Activated CD8-positive, alpha-beta T cell treated with anti-CD3 and anti-CD28 coated beads for 36 hours (primary cell): ENCODE results near the gene ITPR2. TPM values are rescaled to one million over a fixed set of nuclear protein-coding genes. Genes with fewer than 3 reads are reported as not detected.
A peak's percentile ranks its signal among the peaks of the same experiment; 100 is the strongest.

Experiments
- ATAC-seq: fragments of 200-7000 bp; cut with Tn5 transposase; one replicate; pipeline ENCODE4 v1.10.0; 2021; ENCODE audit warnings: mild to moderate bottlenecking, moderate library complexity
- CTCF ChIA-PET: fragments of 350-600 bp; sonication (Branson Sonifier 250); formaldehyde crosslinking; loops from one replicate; lab custom pipeline; 2021; ENCODE audit warnings: antibody characterized with exemption; lab: Charles Lee
- POLR2A ChIA-PET: fragments of 350-600 bp; sonication (Branson Sonifier 250); formaldehyde crosslinking; loops from one replicate; lab custom pipeline; 2021; ENCODE audit warnings: antibody characterized with exemption; lab: Charles Lee
- DNase-seq: peaks from one replicate; pipeline ENCODE4 v3.0.0-alpha.2; 2020
- H3K27ac Mint-ChIP-seq: one replicate; pipeline ENCODE4 v1.8.0; 2021; ENCODE audit warnings: mild to moderate bottlenecking, mixed read lengths
- H3K27me3 Mint-ChIP-seq: one replicate; pipeline ENCODE4 v1.8.0; 2021; ENCODE audit warnings: mixed read lengths
- H3K36me3 Mint-ChIP-seq: one replicate; pipeline ENCODE4 v1.8.0; 2021; ENCODE audit warnings: low read depth, mixed read lengths
- H3K4me1 Mint-ChIP-seq: one replicate; pipeline ENCODE4 v1.8.0; 2021; ENCODE audit warnings: low read depth, mixed read lengths
- H3K4me3 Mint-ChIP-seq: one replicate; pipeline ENCODE4 v1.8.0; 2021; ENCODE audit warnings: mild to moderate bottlenecking, moderate library complexity, mixed read lengths
- H3K9me3 Mint-ChIP-seq: one replicate; pipeline ENCODE4 v1.8.0; 2021; ENCODE audit warnings: mixed read lengths
- CTCF ChIP-seq: fragments of 200-600 bp; IDR thresholded peaks from one replicate; pipeline ENCODE4 v1.8.0; 2022; ENCODE audit warnings: antibody characterized with exemption, mild to moderate bottlenecking
- intact Hi-C: fragments of 100-400 bp; cut with micrococcal nuclease; formaldehyde crosslinking; loops from one replicate; pipeline ENCODE4 v1.10.0; 2022
- total RNA-seq, 2 experiments: library from RNA; stranded (reverse); gene quantifications; one replicate each; pipeline ENCODE4 v1.2.3, GENCODE V29; 2021

The ITPR2 gene
- total RNA-seq, 2 experiments from 2014 or later = 38.9 to 41.2 TPM

DNA sequence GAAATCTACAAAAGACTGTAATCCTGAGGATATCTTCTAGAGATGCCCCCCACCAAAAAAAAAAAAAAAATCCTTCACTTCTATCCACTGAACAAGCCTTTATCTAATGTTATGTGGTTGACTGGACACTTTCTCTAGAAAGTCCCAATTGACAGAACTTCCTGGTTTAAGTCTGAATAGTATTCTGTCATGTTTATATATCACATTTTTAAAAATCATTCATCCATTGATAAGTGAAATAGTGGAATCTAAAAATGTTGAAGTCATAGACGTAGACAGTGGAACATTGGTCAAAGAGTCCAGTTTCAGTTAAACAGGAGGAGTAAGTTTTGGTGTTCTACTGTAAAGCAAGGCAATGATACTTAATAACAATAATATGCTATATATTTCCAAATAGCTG lies 340.6 kb downstream of the ITPR2 start:
- Mint-ChIP-seq H3K4me3 (no peak overlapping the region), H3K27me3 (no peaks in the 10 kb centered on the region), H3K27ac (no peak overlapping the region), H3K36me3 (peaks cover 36% of the 10 kb centered on the region), H3K9me3 (no peaks in the 10 kb centered on the region), H3K4me1 (no peaks in the 10 kb centered on the region)
- ChIA-PET POLR2A (no interaction called here), CTCF (no interaction called here)
- TF ChIP-seq CTCF = no peak
- DNase-seq = no peak
- intact Hi-C loops = no loop called here
- ATAC-seq = no peak

GRCh38 chr12:26489908-26490307 lies 343.1 kb downstream of the ITPR2 start:
- ChIA-PET CTCF (no interaction called here), POLR2A (no interaction called here)
- no peak for DNase-seq
- Mint-ChIP-seq H3K9me3 (no peaks in the 10 kb centered on the region), H3K36me3 (peaks cover 42% of the 10 kb centered on the region), H3K27me3 (no peaks in the 10 kb centered on the region), H3K4me1 (no peaks in the 10 kb centered on the region), H3K4me3 (no peak overlapping the region), H3K27ac (no peak overlapping the region)
- no peak for ATAC-seq
- intact Hi-C loops = no loop called here
- no peak for TF ChIP-seq CTCF

- no peaks in the 10 kb centered on the region for H3K9me3 Mint-ChIP-seq
- ChIA-PET CTCF (no interaction called here), POLR2A (no interaction called here)
- DNase-seq (no peak), ATAC-seq (no peak)
- no peaks in the 10 kb centered on the region for H3K4me1 Mint-ChIP-seq
- H3K27me3 Mint-ChIP-seq = no peaks in the 10 kb centered on the region
- peaks cover 45% of the 10 kb centered on the region for H3K36me3 Mint-ChIP-seq
- TF ChIP-seq CTCF = no peak
- H3K27ac Mint-ChIP-seq = no peak overlapping the region
- intact Hi-C loops = no loop called here
- H3K4me3 Mint-ChIP-seq = no peak overlapping the region
Observed at GRCh38 chr12:26488351-26488750, 344.6 kb downstream of the ITPR2 start.

- CTCF ChIA-PET = no interaction called here
- H3K27me3 Mint-ChIP-seq = no peaks in the 10 kb centered on the region
- no peak overlapping the region for H3K4me3 Mint-ChIP-seq
- H3K9me3 Mint-ChIP-seq = no peaks in the 10 kb centered on the region
- H3K4me1 Mint-ChIP-seq = no peaks in the 10 kb centered on the region
- no peak for TF ChIP-seq CTCF
- POLR2A ChIA-PET = no interaction called here
- DNase-seq = no peak
- H3K27ac Mint-ChIP-seq = no peak overlapping the region
- peaks cover 32% of the 10 kb centered on the region for H3K36me3 Mint-ChIP-seq
- intact Hi-C loops = no loop called here
- no peak for ATAC-seq
Observed at GRCh38 chr12:26473291-26473690, 359.7 kb downstream of the ITPR2 start.

DNA sequence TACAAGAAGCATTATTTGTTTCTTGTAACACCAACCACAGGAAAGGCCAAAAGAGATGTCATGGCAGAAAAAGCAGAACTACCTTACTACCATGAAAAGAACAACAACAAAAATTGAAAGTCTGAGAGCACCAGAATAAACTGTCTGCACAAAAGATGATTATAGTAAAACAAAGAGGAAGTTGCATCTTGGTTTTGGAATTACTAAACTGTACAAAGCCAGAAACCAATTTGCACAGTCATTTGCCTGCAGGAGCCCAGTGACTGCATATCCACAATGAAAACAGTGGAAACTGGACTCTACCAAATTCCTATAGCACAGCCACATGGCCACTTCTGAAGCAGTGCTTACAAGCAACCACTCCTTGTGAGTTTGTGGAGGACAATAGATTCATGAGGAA lies 361.4 kb downstream of the ITPR2 start:
- H3K27me3 Mint-ChIP-seq = no peaks in the 10 kb centered on the region
- H3K36me3 Mint-ChIP-seq = peaks cover 24% of the 10 kb centered on the region
- H3K4me3 Mint-ChIP-seq = no peak overlapping the region
- DNase-seq (no peak), ATAC-seq (peak; percentile 17)
- H3K9me3 Mint-ChIP-seq = no peaks in the 10 kb centered on the region
- TF ChIP-seq CTCF = no peak
- POLR2A ChIA-PET = no interaction called here
- CTCF ChIA-PET = no interaction called here
- intact Hi-C loops = no loop called here
- no peaks in the 10 kb centered on the region for H3K4me1 Mint-ChIP-seq
- H3K27ac Mint-ChIP-seq = no peak overlapping the region
